ENCODE measurements around the gene MYLK.
"Not testable (repeated sequence)": the region's sequence is repeated elsewhere in the genome, so short reads cannot be mapped to it uniquely, and the experiment has no call there.

MYLK gene

DNA sequence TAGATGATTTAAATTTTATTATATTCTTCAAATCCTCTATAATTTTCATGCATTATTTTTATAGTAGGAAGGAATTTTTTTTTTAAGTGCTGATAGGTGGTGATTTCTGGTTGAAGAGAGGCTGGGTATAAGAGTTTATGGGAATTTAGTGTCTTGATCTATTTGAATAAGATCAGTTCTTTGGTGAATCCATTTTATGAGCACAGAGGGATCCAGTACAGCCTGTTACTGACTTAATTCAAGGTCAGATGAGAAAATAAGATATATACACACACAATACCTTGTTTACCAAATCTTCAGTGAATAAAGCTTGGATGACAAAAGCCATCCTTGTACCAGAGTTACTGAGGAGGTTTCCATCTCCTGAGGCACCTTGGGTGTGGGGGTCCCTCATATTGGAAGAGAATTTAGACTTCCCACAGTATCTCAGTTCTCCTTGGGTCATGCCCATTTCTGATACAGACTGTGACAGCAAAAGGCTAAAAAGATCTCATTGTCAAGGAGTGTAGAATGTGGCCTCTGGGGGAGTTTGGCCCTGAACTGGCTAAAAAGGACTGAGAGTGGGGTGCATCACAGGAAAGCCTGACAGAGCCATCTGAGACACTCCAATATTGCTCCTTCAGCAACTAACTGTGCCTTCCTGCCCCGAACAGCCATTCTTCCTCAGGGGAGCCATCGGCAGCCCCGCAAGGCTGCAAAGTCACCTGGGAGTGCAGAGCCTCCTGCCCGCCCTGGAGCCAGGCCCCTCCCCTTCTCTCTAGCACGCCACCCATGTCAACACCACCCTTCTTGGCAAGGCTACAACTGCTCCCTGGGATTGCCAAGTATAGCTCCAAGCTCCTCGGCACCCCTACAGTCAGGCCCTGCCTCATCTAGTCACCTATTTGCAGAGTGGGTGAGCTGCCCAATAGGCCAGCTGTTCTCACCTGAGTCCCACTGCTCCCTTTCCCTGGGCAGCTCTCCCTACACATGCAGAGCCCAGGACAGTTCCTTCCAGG is 256.2 kb downstream of the MYLK start:
- DNase-seq (ENCODE audit: low read depth, low spot score), result no peak

DNA sequence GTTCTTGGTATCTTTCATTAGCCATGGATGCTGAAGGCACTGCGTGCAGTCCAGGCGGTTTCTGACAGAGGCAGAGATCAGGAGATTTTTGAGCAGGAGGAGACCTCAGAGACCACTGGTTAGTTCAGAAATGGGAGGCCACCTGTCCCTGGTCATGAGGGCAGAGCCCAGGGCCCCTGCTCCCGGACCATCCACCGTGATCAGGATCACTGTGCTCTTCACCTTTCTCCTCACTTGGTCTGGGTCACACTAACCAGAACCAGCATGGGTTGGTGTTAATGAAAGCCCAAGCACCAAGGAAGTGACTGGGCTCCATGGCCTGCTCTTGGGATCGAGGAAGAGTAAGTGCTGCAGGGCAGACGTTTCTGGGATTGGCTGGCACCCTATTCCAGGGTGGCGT is 257.3 kb downstream of the MYLK start:
- DNase-seq (ENCODE audit: low read depth, low spot score), result no peak

DNA sequence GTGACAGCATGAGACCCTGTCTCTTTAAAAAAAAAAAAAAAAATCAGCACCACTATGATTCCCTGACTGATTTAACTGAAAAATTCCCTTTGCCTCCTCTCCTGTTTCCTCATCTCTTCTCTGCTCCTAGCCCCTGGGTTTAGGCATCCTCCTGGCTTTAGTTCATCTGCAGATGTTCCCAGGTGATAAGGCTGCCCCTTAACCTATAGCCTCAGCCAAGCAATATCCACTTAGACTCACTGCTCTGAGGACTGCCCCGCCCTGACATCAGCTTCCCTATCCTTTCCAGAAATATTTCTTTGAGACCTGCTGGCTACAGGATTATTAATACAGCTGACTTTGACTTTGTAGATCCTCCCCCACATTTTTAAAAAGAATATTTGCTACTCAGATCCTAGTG is 259.8 kb downstream of the MYLK start:
- DNase-seq (ENCODE audit: low read depth, low spot score), result no peak

DNA sequence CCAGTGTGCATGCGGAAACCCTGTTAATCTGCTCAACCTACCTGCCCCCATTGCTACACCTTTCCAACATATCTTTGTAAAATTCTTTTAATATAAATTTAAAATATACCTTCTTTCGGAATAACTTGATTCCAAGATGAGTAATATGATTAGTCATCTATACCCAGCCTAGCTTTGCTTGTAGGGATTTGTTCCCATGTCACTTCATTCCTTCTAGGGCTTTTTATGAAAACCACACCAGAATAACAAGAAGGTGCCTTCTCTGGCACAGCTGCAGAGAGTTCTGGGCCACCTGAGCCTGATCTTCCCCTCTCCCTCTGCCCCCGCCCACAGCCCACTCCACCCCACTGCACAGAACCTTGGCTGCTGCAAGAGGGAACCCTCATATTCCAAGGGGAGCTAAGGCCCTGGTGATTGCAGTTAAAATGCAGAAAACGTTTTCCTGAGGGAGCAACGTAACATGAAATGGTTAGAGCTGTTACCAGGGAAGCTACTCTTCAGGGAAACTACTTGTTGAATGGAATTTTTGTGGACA is 260.7 kb downstream of the MYLK start:
- DNase-seq (ENCODE audit: low read depth, low spot score), result no peak

DNA sequence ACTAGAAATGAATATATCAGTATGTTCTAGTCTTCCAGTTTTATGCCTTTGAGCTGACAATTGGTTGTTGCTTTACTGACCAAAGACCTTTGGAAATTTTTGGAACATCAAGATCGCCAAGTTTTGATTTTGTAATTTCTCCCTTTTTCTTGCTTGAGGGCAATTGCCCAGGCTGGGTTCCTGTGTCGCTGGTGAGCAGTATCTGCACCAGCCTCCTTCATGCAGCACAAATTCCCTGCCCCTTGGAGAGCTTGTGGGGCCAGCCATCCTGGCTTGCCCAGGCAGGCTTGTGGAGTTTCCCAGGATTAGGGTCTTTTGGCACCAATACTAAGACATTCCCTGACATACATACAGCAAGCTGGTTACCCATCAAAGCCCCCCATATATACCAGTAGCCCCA is 261.4 kb downstream of the MYLK start:
- no peak for DNase-seq (ENCODE audit: low read depth, low spot score)

DNA sequence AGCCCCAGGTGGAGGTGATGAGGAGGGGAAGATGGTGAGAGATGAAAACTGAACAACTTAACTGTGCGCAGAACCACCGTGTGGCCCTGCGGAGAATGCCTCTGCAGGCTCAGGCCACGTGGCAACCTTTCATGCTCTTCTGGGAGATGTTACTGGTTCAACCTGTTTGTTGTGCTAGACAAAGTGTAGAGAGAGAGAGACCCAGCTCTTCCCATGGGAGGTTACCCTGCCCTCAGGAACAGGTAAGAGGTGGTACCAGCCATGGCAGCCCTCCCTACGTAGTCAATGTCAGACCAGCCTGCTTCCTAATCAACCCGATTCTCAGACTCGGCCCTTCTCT is 262.3 kb downstream of the MYLK start:
- no peak for DNase-seq (ENCODE audit: low read depth, low spot score)

DNA sequence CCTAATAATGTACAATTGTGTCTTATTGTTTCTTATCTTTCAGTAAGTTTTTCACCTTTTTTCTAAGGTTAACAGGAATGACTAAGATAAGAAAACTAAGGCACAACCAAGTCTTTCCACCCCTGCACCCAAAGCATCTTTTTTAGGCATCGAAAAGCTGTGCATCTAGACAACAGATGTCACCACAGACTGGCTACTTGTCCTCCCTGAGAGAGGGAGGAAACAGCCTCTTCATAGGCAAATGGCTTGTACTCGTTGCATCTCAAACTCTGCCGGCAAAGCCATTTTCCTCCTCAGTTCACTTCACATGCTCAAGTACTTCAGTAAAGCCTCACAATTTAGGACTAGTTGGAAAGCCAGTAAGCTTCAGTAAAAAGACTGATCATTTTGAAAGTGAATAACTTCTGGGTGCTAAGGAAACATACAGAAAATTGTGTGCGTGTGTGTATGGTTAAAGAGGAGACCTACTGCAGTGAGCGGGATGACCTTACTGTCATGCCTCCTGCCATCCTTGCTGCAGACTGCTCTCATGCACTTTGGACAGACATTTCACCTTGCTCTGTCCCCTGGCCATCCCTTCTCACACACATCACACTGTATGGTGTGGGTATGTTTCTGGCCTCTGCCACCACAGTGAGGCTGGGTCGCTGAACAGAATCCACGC is 262.8 kb downstream of the MYLK start:
- no peak for DNase-seq (ENCODE audit: low read depth, low spot score)

DNA sequence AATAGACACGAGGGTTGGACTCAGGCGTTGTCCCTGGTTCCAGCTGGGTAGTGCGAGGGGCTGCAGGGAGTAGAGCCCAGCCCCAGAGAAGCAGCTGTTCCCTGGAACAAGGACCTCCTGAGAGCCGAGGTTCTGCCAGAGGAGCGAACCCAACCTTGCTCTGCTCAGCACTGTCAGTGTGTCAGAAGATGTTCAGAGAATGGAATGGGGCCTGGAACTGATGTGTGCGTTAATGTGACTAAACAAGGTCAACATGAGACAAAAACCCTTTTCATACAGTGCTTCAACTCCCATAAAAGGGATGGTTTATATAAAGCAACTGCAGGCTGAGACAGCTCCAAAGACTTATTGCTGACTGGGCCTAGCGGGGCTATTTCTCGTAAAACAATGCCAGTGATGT is 263.8 kb downstream of the MYLK start:
- no peak for DNase-seq (ENCODE audit: low read depth, low spot score)

DNA sequence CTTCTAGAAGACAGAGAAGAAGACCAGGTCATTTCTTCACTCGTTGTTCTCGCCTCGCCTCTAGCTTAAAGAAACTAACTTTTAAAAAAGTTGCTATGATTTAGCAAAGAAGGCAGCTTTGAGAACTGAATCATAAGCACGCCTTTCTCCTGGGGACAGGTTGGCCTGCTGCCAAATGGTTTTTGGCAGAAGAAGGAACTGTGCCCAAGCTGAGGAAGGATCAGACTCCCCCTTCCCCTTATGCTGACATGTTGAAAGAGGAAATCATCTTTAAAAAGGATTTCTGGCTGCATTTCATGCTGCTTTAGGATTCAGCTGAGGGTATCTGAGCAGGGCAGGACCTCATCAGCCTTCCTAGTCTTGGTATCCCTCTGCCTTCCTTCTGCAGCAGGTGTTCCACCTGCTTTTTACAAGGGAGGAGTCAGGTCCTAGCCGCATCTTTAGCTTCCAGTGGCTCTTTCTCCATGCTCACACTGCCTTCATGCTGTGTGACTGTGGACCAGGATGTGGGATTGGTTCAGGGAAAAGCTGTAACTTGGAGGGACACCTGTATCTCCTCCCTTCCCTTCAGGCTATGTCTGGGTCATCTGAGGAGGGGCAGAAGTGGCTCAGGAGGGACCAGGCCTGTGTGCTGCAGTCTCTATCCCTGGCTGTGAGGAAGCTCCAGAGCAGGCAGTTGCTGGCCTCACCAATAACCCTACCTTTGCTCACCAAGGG is 265.2 kb downstream of the MYLK start:
- no peak for DNase-seq (ENCODE audit: low read depth, low spot score)

DNA sequence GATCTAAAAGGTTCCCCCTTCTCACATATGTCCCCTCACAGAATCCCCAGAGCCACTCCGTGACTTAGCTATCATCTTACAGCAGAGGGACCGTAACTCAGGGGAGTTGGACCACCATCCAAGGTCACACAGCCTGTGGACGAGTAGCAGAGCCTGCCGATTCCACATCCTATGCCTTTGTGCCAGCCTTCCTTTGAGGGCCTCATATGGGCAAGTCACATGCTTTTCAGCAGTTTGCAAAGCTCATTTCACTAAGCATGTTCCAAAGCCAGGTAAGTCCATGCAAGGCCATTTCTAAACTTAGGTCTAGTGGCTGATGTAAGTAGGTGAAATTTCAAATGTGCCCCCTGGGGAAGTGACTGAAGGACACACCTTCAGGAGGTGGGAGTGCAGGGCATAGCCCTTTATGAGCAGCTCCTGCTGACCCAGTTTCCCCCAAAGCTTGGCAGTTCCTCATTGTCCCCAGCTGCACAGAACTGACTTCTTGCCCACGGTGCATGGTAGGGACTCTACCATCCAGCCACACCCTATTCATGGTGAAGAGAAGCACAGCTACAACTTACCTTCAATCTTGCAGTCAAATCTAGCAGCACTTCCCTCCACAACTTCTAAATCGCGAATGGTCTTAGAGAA is 265.9 kb downstream of the MYLK start:
- DNase-seq (ENCODE audit: low read depth, low spot score), result no peak

DNA sequence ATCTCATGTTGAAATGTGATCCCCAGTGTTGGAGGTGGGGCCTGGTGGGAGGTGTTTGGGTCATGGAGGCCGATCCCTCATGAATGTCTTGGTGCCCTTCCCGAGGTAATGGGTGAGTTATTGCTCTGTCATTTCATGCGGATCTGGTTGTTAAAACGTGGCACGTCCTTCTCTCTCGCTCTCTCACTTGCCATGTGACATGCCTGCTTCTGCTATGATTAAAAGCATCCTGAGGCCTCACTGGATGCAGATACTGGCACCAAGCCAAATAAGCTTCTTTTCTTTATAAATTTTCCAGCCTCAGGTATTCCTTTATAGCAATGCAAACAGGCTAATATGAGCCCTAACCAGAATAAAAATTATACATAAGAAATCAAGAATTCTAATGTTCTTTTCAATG is 267.5 kb downstream of the MYLK start:
- DNase-seq (ENCODE audit: low read depth, low spot score), result no peak

DNA sequence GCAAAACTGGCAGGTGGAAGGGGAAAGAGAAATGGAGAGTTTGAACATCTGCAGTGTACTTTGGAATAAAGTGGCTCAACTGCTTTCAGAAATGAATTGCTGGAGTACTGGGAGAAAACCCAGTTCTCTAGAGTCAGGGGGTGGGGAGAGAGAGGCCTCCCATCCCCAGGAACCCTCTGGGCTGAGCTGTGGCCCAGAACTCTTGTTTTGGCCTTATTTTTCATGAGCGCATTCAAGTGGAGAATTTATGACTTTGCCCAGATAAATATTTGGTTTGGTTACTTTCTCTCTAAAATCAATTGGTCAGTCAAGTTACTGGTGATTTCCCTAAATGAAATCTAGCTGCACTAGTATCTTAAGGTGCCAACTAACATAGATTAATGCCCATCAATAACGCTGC is 270.6 kb downstream of the MYLK start:
- no peak for DNase-seq (ENCODE audit: low read depth, low spot score)

DNA sequence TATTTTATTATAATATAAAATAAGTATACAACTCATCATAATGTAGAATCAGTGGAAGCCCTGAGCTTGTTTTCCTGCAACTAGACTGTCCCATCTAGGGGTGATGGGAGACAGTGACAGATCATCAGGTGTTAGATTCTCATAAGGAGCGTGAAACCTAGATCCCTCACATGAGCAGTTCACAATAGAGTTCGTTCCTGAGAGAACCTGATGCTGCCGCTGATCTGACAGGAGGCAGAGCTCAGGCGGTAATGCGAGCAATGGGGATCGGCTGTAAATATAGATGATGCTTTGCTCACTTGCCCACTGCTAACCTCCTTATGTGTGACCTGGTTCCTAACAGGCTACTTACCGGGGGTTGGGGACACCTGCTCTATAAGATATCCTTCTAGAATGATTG is 272.5 kb downstream of the MYLK start:
- DNase-seq (ENCODE audit: low read depth, low spot score), result not testable (repeated sequence)

DNA sequence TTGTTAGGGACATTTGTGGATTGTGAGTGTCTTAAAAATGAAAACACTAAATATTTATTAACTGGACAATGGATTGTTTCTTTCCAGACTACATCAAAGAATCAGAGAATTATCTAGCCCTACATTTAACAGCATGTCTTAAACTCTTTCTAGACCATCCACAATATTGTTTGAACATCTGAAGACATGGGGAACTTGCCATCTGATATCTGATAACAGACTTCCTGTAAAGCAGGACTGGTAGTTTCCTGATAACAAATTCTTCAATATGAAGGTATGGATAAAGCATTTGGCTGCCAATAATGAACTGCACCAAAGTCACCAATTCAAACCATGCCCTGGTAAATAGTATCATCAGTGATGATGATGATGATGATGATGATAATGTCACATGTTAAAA is 273.1 kb downstream of the MYLK start:
- DNase-seq (ENCODE audit: low read depth, low spot score), result no peak

DNA sequence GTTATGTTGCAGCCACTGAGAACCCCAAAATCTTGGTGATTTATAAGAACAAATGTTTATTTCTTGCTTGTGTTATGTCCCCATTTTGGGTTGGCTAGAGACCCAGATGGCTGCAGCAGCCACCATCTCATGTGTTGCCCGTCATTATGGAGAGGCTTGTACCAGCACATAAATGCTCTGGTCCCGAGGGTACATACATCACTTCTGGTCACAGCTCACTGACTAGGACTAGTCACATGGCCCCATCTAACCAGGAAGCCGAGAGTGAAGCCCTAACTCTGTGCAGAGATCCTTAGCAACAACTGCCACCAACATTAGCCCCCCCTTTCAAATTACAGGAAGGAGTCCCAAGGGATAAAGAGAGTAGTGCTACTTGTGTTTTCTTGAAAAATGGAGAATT is 273.8 kb downstream of the MYLK start:
- no peak for DNase-seq (ENCODE audit: low read depth, low spot score)

DNA sequence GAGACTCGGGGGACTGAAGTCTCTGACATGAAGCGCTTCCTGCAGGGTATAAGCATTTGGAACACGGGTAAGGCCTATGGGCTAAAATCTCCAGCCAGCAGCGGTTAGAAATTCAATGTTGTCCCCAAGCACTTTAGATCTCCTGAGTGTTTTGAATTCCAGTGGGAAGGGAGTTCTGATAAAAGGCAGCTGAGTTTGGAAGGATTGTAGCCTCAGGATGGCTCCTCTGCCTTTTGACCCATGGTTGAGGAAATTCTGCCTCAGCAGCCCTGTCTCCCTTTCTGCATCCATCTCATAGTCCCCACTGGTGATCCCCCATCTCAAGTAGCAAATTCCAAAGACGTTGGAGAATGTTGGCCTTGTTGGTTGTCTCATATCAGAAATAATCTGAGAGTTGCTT is 275.1 kb downstream of the MYLK start:
- DNase-seq (ENCODE audit: low read depth, low spot score), result no peak

DNA sequence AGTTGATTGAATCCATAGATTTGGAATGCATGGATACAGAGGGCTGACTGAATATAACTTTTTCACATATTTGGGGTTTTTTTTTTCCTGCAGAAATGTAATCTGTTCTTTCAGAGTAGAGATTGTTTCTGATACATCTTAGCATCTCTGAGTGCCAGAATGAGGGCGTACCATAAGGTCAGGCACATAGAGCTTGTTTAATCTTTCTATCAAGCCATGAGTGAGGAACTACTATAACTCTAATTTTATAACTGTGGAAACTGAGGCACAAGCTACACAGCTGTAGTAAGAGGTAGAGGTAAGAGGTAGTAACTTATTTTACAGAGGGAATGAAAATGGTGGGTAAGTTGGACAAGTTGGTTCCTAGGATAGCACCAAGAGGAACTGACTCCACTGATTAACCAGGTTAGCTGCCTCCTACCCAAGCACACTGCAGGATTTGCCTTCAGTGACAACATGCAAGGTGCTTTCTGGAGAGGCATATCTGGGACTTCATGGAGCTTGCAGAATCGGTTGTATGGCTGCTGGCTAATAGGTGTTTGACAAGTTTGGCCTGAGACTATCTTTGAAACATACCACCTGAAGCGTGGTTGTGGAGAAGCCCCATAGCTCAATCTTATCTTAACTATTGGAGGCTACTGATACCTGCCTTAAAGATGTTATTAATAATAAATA is 275.7 kb downstream of the MYLK start:
- no peak for DNase-seq (ENCODE audit: low read depth, low spot score)

DNA sequence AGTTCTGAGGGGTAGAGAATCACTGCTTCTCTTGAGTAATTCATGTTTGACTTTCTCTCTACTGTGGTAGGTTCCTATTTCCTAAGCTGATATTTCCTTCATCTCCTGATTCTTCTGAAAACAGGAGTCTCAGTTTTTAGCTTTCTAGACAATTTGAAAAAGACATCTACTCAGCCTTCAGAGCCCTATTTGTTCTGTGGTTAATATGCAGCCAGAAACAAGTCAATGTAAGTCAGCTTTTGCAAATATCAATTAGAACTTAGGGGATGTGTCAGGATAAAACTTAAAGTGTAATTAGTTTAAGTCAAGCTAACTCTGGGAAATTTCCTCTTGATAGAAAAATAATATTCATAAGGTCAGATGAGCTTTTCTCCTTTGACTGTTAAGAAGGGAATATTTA is 277.6 kb downstream of the MYLK start:
- DNase-seq (ENCODE audit: low read depth, low spot score), result no peak

DNA sequence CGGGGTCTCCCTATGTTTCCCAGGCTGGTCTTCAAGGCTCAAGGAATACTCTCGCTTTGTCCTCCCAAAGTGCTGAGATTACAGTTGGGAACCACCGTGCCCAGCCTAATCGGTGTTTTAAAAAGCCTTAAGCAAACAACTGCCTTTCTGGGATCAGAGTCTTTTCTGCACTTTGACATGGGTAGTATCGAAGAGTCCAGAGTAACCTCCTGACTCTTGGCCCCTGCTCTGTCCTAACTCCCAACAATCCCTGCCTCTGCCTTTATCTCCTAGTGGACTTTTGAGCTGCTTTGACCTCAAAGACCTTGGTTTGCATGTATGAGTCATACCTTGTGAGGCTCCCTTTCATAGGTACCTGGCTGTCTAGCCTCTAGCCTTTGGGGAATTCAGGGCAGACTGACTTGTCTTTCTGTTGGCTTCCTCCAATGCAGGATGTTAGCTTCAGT is 278.3 kb downstream of the MYLK start:
- DNase-seq (ENCODE audit: low read depth, low spot score), result no peak

DNA sequence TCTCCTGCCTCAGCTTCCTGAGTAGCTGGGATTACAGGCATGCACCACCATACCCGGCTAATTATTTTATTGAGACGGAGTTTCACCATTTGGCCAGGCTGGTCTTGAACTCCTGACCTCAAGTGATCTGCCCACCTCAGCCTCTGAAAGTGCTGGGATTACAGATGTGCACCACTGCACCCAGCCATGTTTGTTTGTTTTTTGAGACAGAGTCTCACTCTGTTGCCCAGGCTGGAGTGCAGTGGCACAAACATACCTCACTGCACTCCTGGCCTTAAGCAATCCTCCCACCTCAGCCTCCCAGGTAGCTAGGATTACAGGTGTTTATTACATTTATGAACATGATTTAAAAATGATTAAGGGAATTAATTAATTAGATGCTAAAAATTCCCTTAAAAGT is 281.0 kb downstream of the MYLK start:
- not testable (repeated sequence) for DNase-seq (ENCODE audit: low read depth, low spot score)

DNA sequence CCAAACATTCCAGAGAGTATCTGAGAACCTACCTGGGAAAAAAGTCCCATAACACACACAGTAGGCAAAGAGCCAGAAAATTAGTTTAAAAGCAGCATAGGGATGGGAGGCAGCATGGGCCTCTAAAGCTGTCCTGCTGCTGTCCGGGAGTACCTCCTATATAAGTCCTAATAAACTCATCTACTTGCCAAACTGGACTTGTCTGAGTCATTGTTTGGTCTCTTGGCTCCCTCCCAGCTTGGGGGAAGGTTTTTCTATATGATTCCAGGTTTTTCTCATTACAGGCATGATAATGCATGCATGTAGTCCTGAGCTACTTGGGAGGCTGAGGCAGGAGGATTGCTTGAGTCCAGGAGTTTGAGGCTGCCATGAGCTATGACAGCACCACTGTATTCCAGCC is 281.8 kb downstream of the MYLK start:
- no peak for DNase-seq (ENCODE audit: low read depth, low spot score)

Data from activated CD4-positive, CD25-positive, alpha-beta regulatory T cell treated with anti-CD3 and anti-CD28 coated beads, Interleukin-2, amount 50 U/mL, for 16 hours (primary cell).